Sigmoid colon (tissue), 7 donors: ENCODE measurements around the gene CAMK1G. TPM values are rescaled to one million over a fixed set of nuclear protein-coding genes. Genes with fewer than 3 reads are reported as not detected.
A peak's percentile ranks its signal among the peaks of the same experiment; 100 is the strongest.

Experiments
- DNase-seq: peaks from one replicate; pipeline ENCODE4 v3.0.0-alpha.2; 2019
- H3K27ac ChIP-seq, 4 donors: fragments of 200-600 bp; sonication (generic); one replicate each; pipeline ENCODE4 v1.5.1; 2016 to 2019; ENCODE audit warnings: mild to moderate bottlenecking in 1 of 4
- H3K27me3 ChIP-seq, 3 donors: fragments of 200-600 bp; sonication (generic); one replicate each; pipeline ENCODE4 v1.5.1; 2019; ENCODE audit warnings: mild to moderate bottlenecking in 1 of 3
- H3K36me3 ChIP-seq, 4 donors: fragments of 200-600 bp; sonication (generic); one replicate each; pipeline ENCODE4 v1.5.1; 2016 to 2019
- H3K4me1 ChIP-seq, 4 donors: fragments of 200-600 bp; sonication (generic); one replicate each; pipeline ENCODE4 v1.5.1; 2017 to 2019
- H3K4me3 ChIP-seq, 4 donors: fragments of 200-600 bp; sonication (generic); one replicate each; pipeline ENCODE4 v1.5.1; 2017 to 2019; ENCODE audit warnings: mild to moderate bottlenecking in 2 of 4, moderate library complexity in 1 of 4
- H3K9me3 ChIP-seq, 4 donors: fragments of 200-600 bp in 3 of 4; sonication (generic) in 3 of 4; one replicate each; pipeline versions ENCODE4 v1.5.1 to v1.6.1; 2013 to 2019
- EP300 ChIP-seq, 4 donors: sonication (generic); formaldehyde crosslinking; IDR thresholded peaks; one replicate each; pipeline ENCODE4 v1.6.1; 2017; ENCODE audit warnings: antibody characterized with exemption in 4 of 4
- POLR2A ChIP-seq, 2 donors: fragments of 450-650 bp; IDR thresholded peaks; one replicate each; pipeline ENCODE4 v1.6.1; 2016; ENCODE audit warnings: antibody characterized with exemption in 2 of 2, mild to moderate bottlenecking in 2 of 2, moderate library complexity in 2 of 2
- POLR2AphosphoS5 ChIP-seq, 4 donors: sonication (generic); formaldehyde crosslinking; IDR thresholded peaks; one replicate each; pipeline ENCODE4 v1.6.1; 2017; ENCODE audit warnings: antibody characterized with exemption in 4 of 4
- WGBS, 2 donors: extraction: QIAGEN DNeasy Blood & Tissue Kit; methylation state at CpG; one replicate each; pipeline ENCODE4 v1.1.7; 2013; 5-methylcytosine and 5-hydroxymethylcytosine counted together
- intact Hi-C: fragments of 100-400 bp; cut with DNase I; formaldehyde crosslinking; loops from one replicate; pipeline ENCODE4 v1.15.1; 2023
- polyA plus RNA-seq, 3 donors: library from polyadenylated mRNA; stranded (reverse); fragments of 200-250 nt; gene quantifications; one replicate each; pipeline ENCODE4 v1.2.3, GENCODE V29; 2013
- total RNA-seq, 4 donors: library from RNA; depleted of rRNA; stranded (reverse); fragments of >200 nt; gene quantifications; one replicate each; pipeline ENCODE4 v1.1.0, GENCODE V29; 2016
- TF ChIP-seq, protein P1 (sequence below), 4 experiments: fragments of 450-650 bp in 3 of 4; fragments of 200-600 bp in 1 of 4; IDR thresholded peaks; one replicate each; pipeline ENCODE4 v1.5.1; 2016 to 2019; ENCODE audit warnings: antibody characterized with exemption in 4 of 4, mild to moderate bottlenecking in 3 of 4, moderate library complexity in 2 of 4
- donor health status: healthy with polysubstance abuse.
- donor health status: Bipolar disorder and iron deficiency.
- donor health status: healthy.

CAMK1G gene
- total RNA-seq (1 to 10 TPM in 1 of 4 donors, under 1 TPM in 3; 0.16 to 1.4 (median 0.62) TPM), polyA plus RNA-seq (under 1 TPM in 1 of 3 donors, not detected in 2; 0.48 TPM)

DNA sequence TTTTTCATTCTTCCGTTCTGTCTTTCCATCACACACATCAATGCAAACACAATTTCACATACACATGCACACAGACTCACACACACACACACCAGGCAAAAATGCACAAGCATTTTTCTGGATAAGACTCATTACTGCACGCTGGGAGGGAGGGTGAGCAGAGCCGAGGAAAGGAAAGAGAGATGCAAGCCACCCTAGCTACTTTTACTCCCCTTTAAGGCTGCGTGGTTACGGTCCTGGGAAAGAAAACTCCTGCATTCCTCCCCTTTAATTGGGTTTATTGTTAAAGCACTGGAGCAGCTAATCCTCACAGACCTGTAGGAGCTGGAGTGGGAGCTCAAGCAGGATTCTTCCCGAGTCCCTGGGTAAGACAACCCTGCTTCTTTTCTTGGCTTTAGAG, at the start of gene CAMK1G:
TSS of gene CAMK1G (plus strand) at position 307 of the 400 bp plus-strand sequence. CDS start 11,270 bp downstream, outside the sequence.
- intact Hi-C loops, result no loop called here
- TF ChIP-seq POLR2A (IDR thresholded peaks at IDR 0.05) (no peak), POLR2AphosphoS5 (IDR thresholded peaks at IDR 0.05) (no peak)
- Histone ChIP-seq H3K27ac (no peak within 1 kb of the TSS), H3K36me3 (no peaks in the 10 kb centered on the region), H3K4me3 (peak within 1 kb of the TSS in 1 of 4 donors; percentile 11), H3K27me3 (peaks cover 0 to 67% (median 22%) of the 10 kb centered on the region in 3 donors), H3K9me3 (no peaks in the 10 kb centered on the region), H3K4me1 (peaks cover 0 to 9% (median 9%) of the 10 kb centered on the region in 4 donors)
- 16 to 21% methylated on average over 6 of the region's 6 CpGs for WGBS, 2 donors
- DNase-seq, result no peak

DNA sequence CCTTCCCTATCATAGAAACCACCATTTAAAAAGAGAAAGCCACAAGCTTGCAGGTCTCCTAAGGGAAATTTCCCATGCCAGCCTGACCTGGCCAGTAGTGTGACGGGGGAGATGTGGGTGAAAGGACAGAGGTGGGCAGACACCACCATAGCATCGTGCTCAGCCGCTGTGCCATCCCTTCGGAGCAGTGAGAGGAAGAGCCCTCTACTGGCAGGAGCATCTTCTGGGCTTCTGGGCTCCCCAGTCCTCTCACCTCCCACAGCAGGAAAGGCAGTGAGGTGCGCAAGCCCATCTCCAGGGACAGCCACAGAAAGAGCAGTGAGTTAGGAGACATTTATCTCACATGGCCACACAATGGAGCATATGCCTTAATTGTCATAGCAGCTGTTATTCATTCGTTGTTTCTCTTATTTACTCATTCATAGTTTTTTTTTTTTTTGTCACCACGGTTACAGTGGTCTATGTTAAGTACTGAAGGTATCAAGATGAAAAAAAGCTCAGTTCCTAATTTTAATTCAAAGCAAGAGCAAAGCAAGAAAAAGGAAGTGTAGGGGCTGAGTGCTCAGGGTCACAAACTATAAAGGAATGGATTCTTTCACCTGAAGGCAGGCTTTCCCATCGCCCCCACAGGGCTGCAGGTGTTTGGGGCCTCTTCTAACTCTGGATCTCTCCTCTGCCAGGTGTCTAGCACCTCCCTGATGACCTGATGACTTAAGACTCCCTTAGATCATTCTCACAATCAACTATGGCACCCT, 48.8 kb upstream of the CAMK1G start:
- Histone ChIP-seq H3K27me3 (no peaks in the 10 kb centered on the region), H3K4me1 (no peaks in the 10 kb centered on the region), H3K36me3 (no peaks in the 10 kb centered on the region), H3K4me3 (no peak overlapping the region), H3K9me3 (no peaks in the 10 kb centered on the region), H3K27ac (no peak overlapping the region)
- TF ChIP-seq, protein P1, sequence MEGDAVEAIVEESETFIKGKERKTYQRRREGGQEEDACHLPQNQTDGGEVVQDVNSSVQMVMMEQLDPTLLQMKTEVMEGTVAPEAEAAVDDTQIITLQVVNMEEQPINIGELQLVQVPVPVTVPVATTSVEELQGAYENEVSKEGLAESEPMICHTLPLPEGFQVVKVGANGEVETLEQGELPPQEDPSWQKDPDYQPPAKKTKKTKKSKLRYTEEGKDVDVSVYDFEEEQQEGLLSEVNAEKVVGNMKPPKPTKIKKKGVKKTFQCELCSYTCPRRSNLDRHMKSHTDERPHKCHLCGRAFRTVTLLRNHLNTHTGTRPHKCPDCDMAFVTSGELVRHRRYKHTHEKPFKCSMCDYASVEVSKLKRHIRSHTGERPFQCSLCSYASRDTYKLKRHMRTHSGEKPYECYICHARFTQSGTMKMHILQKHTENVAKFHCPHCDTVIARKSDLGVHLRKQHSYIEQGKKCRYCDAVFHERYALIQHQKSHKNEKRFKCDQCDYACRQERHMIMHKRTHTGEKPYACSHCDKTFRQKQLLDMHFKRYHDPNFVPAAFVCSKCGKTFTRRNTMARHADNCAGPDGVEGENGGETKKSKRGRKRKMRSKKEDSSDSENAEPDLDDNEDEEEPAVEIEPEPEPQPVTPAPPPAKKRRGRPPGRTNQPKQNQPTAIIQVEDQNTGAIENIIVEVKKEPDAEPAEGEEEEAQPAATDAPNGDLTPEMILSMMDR (IDR thresholded peaks at IDR 0.05), result no peak
- TF ChIP-seq POLR2A (IDR thresholded peaks at IDR 0.05) (no peak), EP300 (IDR thresholded peaks at IDR 0.05) (no peak)
- DNase-seq, result no peak
- WGBS, 2 donors, result 71 to 73% methylated on average over 8 of the region's 8 CpGs
- intact Hi-C loops, result no loop called here

DNA sequence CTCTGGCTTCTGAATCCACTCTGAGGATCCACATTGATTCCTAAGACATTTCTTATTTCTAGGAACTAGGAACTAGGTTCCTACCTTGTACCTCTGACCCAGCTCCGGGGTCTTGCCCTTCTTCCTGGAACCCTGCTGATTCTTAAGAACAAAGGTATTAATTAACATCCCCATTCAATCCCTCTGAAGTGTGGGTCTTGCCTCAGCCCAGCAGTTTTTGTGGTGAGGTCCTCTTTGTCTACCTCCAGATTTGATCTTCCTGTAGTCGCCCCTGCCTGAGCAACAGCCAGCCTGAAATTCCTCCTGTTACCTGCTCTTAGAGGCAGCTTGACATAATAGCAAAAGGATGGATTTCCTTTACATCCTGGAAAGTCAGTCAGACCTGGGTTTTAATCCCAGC, 46.7 kb upstream of the CAMK1G start:
- Histone ChIP-seq H3K27me3 (no peaks in the 10 kb centered on the region), H3K9me3 (no peaks in the 10 kb centered on the region), H3K4me1 (no peaks in the 10 kb centered on the region), H3K4me3 (no peak overlapping the region), H3K36me3 (no peaks in the 10 kb centered on the region), H3K27ac (no peak overlapping the region)
- WGBS, 2 donors, result 59 to 62% methylated on average over 2 of the region's 2 CpGs
- TF ChIP-seq EP300 (IDR thresholded peaks at IDR 0.05) (no peak), POLR2AphosphoS5 (IDR thresholded peaks at IDR 0.05) (no peak), POLR2A (IDR thresholded peaks at IDR 0.05) (no peak)
- TF ChIP-seq, protein P1 (IDR thresholded peaks at IDR 0.05), result no peak
- intact Hi-C loops, result no loop called here
- no peak for DNase-seq

DNA sequence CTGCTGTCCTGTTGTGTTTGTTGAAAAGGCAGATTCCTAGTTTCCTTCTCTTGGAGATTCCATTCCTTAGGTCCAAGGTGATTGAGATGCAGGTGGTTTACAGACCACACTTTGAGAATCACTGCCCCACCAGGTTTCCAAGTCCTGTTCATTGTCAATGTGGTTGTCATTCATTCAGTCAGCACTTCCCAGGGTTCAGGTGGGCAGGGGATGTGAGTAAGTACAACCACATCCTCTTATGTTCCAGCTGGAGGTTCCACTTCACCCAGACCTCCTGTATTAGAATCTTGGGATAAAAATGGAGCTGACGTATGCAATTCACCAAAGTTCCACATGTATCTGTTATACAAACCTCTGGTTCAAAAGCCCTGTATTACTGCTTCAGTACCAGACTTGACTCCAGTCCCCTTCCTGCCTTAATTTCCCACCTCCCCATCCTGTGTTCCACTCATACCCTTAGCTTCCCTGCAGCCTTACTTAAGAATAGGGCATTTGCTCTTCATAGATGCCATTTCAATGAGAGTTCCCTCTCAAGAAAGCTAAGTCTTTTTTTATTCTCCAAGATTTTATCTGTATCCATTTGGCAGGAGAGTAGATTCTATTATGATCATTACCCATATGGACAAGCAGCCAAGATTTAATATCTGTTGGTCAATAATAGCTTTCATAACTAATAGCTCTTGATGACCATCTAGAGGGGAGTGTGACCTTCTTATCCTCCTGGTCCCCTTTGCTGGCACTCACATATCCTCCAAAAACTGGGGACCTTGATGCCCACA, 46.0 kb upstream of the CAMK1G start:
- TF ChIP-seq POLR2A (IDR thresholded peaks at IDR 0.05), result no peak
- no peak for TF ChIP-seq EP300 (IDR thresholded peaks at IDR 0.05)
- TF ChIP-seq POLR2AphosphoS5 (IDR thresholded peaks at IDR 0.05), result no peak
- TF ChIP-seq, protein P1 (IDR thresholded peaks at IDR 0.05), result no peak
- H3K9me3 ChIP-seq, result no peaks in the 10 kb centered on the region
- H3K27ac ChIP-seq, result no peak overlapping the region
- H3K4me1 ChIP-seq, result no peaks in the 10 kb centered on the region
- no peak for DNase-seq
- intact Hi-C loops, result no loop called here
- no peaks in the 10 kb centered on the region for H3K36me3 ChIP-seq
- 74 to 90% methylated on average over 1 of the region's 1 CpG for WGBS, 2 donors
- H3K27me3 ChIP-seq, result no peaks in the 10 kb centered on the region
- no peak overlapping the region for H3K4me3 ChIP-seq

DNA sequence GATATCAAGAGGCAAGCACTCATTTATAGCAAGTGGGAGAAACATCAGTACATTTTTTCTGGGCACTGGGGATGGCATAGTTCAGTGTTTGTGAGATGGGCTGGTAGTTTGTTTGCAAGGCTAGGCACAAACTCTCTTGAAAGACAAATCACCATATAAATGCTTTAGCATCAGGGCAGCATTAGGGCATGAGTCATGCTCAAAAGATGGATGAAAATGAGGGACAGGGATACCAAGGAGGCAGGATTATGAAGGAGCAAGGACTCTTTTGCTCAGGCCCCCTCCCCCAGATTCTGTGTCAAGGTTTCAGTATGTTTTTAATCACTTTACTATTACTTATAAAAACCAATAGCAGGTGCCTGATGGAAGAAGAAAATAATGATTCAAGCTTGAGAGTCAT, 43.9 kb upstream of the CAMK1G start:
- no peak for TF ChIP-seq POLR2AphosphoS5 (IDR thresholded peaks at IDR 0.05)
- TF ChIP-seq EP300 (IDR thresholded peaks at IDR 0.05), result no peak
- TF ChIP-seq, protein P1 (IDR thresholded peaks at IDR 0.05), result no peak
- no peak for TF ChIP-seq POLR2A (IDR thresholded peaks at IDR 0.05)
- Histone ChIP-seq H3K27ac (no peak overlapping the region), H3K4me1 (no peaks in the 10 kb centered on the region), H3K4me3 (no peak overlapping the region), H3K36me3 (no peaks in the 10 kb centered on the region), H3K27me3 (no peaks in the 10 kb centered on the region), H3K9me3 (no peaks in the 10 kb centered on the region)
- no peak for DNase-seq
- intact Hi-C loops, result no loop called here
